Endothelial cell of umbilical vein (primary cell): ENCODE measurements around the gene RAB3GAP1. TPM values are rescaled to one million over a fixed set of nuclear protein-coding genes. Genes with fewer than 3 reads are reported as not detected.

Source experiments
- BruUV-seq: library from RNA; stranded (reverse); fragments of 400-500 nt; replicated peaks from 2 replicates; lab custom pipeline; 2021; lab: Mats Ljungman, UMichigan
- CTCF ChIA-PET: fragments of 300-600, 350-600 bp; sonication (Branson Sonifier 250); formaldehyde crosslinking; loops from one replicate; lab custom pipeline; 2021; ENCODE audit warnings: antibody characterized with exemption, inconsistent platforms; lab: Charles Lee
- POLR2A ChIA-PET: fragments of 300-600, 350-600 bp; sonication (Branson Sonifier 250); formaldehyde crosslinking; loops from one replicate; lab custom pipeline; 2021; ENCODE audit warnings: antibody characterized with exemption, inconsistent platforms; lab: Charles Lee
- DNase-seq: peaks from one replicate; pipeline ENCODE4 v3.0.0-alpha.2; 2011; ENCODE audit warnings: low read depth, low spot score
- FAIRE-seq: peaks from 2 replicates; lab custom pipeline; 2011; peaks lifted over from hg19 to GRCh38; lab: Jason Lieb, UNC
- H2AFZ ChIP-seq: 2 replicates; pipeline ENCODE4 v1.6.0; 2012; ENCODE audit warnings: low read depth, low read length, control low read depth, inconsistent platforms
- H3K27ac ChIP-seq: 2 replicates; pipeline ENCODE4 v1.5.1; 2011; ENCODE audit warnings: low read depth, mild to moderate bottlenecking, control low read depth, low read length, moderate library complexity; ENCODE audit not compliant: insufficient read depth
- H3K27me3 ChIP-seq, 2 experiments: 2 replicates each; pipeline versions ENCODE4 v1.6.0 to v1.6.1; 2011; ENCODE audit warnings: low read length in 2 of 2, mixed read lengths in 1 of 2; ENCODE audit not compliant: control insufficient read depth in 2 of 2, insufficient read depth in 2 of 2
- H3K36me3 ChIP-seq, 2 experiments: 2 replicates in 1 of 2; 3 replicates in 1 of 2; pipeline ENCODE4 v1.5.1; 2011; ENCODE audit warnings: low read length in 2 of 2, mild to moderate bottlenecking in 1 of 2, moderate library complexity in 1 of 2; ENCODE audit not compliant: control insufficient read depth in 2 of 2, insufficient read depth in 2 of 2; ENCODE audit errors: extremely low read depth in 1 of 2
- H3K4me1 ChIP-seq: 3 replicates; pipeline ENCODE4 v1.5.1; 2011; ENCODE audit warnings: mild to moderate bottlenecking, low read length; ENCODE audit not compliant: control insufficient read depth, insufficient read depth; ENCODE audit errors: extremely low read depth
- H3K4me2 ChIP-seq: 2 replicates; pipeline ENCODE4 v1.6.1; 2011; ENCODE audit warnings: low read length, control low read depth, mixed read lengths; ENCODE audit not compliant: insufficient read depth
- H3K4me3 ChIP-seq, 3 experiments: fragments of 200-600 bp in 1 of 3; sonication (generic), shearing (Covaris generic) in 1 of 3; replicated peaks in 1 of 3; 2 replicates each; pipeline ENCODE4 v1.5.1; 2011 to 2016; ENCODE audit warnings: control low read depth in 3 of 3, low read length in 3 of 3, mild to moderate bottlenecking in 2 of 3, inconsistent platforms in 1 of 3, low read depth in 1 of 3, moderate library complexity in 1 of 3; ENCODE audit not compliant: insufficient read depth in 1 of 3
- H3K79me2 ChIP-seq: 2 replicates; pipeline ENCODE4 v1.6.0; 2012; ENCODE audit warnings: low read length, inconsistent platforms; ENCODE audit not compliant: control insufficient read depth, insufficient read depth
- H3K9ac ChIP-seq: replicated peaks from 2 replicates; pipeline ENCODE3; 2011; ENCODE audit warnings: low read length, control low read depth; ENCODE audit not compliant: insufficient read depth; ENCODE audit errors: extremely low read depth
- H3K9me1 ChIP-seq: replicated peaks from 3 replicates; pipeline ENCODE4 v1.6.0; 2011; ENCODE audit warnings: mild to moderate bottlenecking, low read length; ENCODE audit not compliant: control insufficient read depth, insufficient read depth; ENCODE audit errors: extremely low read depth
- H3K9me3 ChIP-seq: replicated peaks from 2 replicates; pipeline ENCODE4 v1.5.1; 2012; ENCODE audit warnings: low read length, inconsistent platforms; ENCODE audit not compliant: control insufficient read depth, insufficient read depth
- H4K20me1 ChIP-seq: replicated peaks from 2 replicates; pipeline ENCODE3; 2011; ENCODE audit warnings: mild to moderate bottlenecking, low read length; ENCODE audit not compliant: control insufficient read depth, insufficient read depth; ENCODE audit errors: extremely low read depth
- EZH2 ChIP-seq: IDR thresholded peaks from 2 replicates; pipeline ENCODE4 v1.6.1; 2012; ENCODE audit warnings: borderline replicate concordance, low read depth, mild to moderate bottlenecking, moderate library complexity, low read length, inconsistent platforms; ENCODE audit not compliant: severe bottlenecking
- FOS ChIP-seq: IDR thresholded peaks from 2 replicates; pipeline ENCODE4 v1.6.1; 2011; ENCODE audit warnings: mild to moderate bottlenecking, low read length, moderate library complexity, borderline replicate concordance; ENCODE audit not compliant: insufficient read depth
- GATA2 ChIP-seq: IDR thresholded peaks from 2 replicates; pipeline ENCODE4 v1.7.0; 2011; ENCODE audit warnings: low read depth, mild to moderate bottlenecking, moderate library complexity, mixed read lengths, low read length; ENCODE audit not compliant: insufficient read length, insufficient read depth
- JUN ChIP-seq: IDR thresholded peaks from 2 replicates; pipeline ENCODE4 v1.6.1; 2011; ENCODE audit warnings: borderline replicate concordance, low read depth; ENCODE audit not compliant: insufficient read length, insufficient read depth
- MAX ChIP-seq: IDR thresholded peaks from 2 replicates; pipeline ENCODE4 v1.6.1; 2011; ENCODE audit not compliant: insufficient read depth, insufficient read length
- MYC ChIP-seq: IDR thresholded peaks from one replicate; pipeline ENCODE4 v1.6.1; 2011; ENCODE audit warnings: mild to moderate bottlenecking, low read depth, low read length
- POLR2A ChIP-seq: IDR thresholded peaks from 2 replicates; pipeline ENCODE4 v1.6.1; 2012; ENCODE audit warnings: low read depth, mild to moderate bottlenecking, control low read depth, low read length
- POLR2AphosphoS5 ChIP-seq: IDR thresholded peaks from 2 replicates; pipeline ENCODE4 v1.6.1; 2012; ENCODE audit warnings: low read depth, mild to moderate bottlenecking, control low read depth, low read length, moderate library complexity; ENCODE audit not compliant: insufficient read depth
- dilution Hi-C: fragments of 300-500 bp; cut with MboI; formaldehyde crosslinking; loops from one replicate; pipeline ENCODE4 v1.15.0; 2019; ENCODE audit warnings: low sequenced_read_pairs; ENCODE audit not compliant: extremely low pct_ligation_motif_present
- intact Hi-C: fragments of 100-400 bp; cut with micrococcal nuclease; formaldehyde crosslinking; loops from one replicate; pipeline ENCODE4 v1.10.0; 2022
- polyA plus RNA-seq, 4 experiments: library from polyadenylated mRNA; depleted of rRNA in 3 of 4; stranded (reverse) in 3 of 4; unstranded in 1 of 4; fragments of >200 nt; gene quantifications; 2 replicates each; pipeline versions ENCODE4 v1.2.1 to v1.2.3, GENCODE V29; 2011 to 2012; ENCODE audit warnings: missing spikeins in 1 of 4
- total RNA-seq: library from RNA; stranded (reverse); gene quantifications from 2 replicates; pipeline ENCODE4 v1.2.3, GENCODE V29; 2021
- TF ChIP-seq, protein P1 (sequence below), 2 donors: IDR thresholded peaks; 1 replicate in 1 of 2; 2 replicates in 1 of 2; pipeline ENCODE4 v1.5.1; 2011; ENCODE audit warnings: low read length in 2 of 2, mild to moderate bottlenecking in 2 of 2, moderate library complexity in 2 of 2, control low read depth in 1 of 2, inconsistent platforms in 1 of 2, low read depth in 1 of 2; ENCODE audit not compliant: insufficient read depth in 1 of 2; ENCODE audit errors: extremely low read depth in 1 of 2

RAB3GAP1 gene
- total and polyA plus RNA-seq, 2 donors (not counting 3 experiments of a cell fraction or from before 2014, with no cell fraction given): 14.9 to 39.5 TPM

- Histone ChIP-seq H3K9ac (no peak overlapping the region), H4K20me1 (no peaks in the 10 kb centered on the region), H3K4me3 (no peak overlapping the region), H3K4me1 (no peaks in the 10 kb centered on the region), H2AFZ (no peak overlapping the region), H3K4me2 (no peak overlapping the region), H3K9me1 (no peaks in the 10 kb centered on the region), H3K27ac (no peak overlapping the region), H3K27me3 (no peaks in the 10 kb centered on the region), H3K9me3 (no peaks in the 10 kb centered on the region), H3K36me3 (peaks cover 0 to 16% of the 10 kb centered on the region in 2 experiments), H3K79me2 (no peaks in the 10 kb centered on the region)
- no TSS peak for BruUV-seq
- ChIA-PET CTCF (interaction anchor here (1.1 kb wide), 1 partner anchor 534 kb away, joined by 3 read pairs; no protein-coding TSS in a partner anchor), POLR2A (no interaction called here)
- peak; percentile 4 for FAIRE-seq
- TF ChIP-seq GATA2 (no peak), POLR2AphosphoS5 (no peak), MYC (no peak), JUN (no peak), MAX (no peak), EZH2 (no peak), FOS (no peak), POLR2A (no peak)
- TF ChIP-seq, protein P1, sequence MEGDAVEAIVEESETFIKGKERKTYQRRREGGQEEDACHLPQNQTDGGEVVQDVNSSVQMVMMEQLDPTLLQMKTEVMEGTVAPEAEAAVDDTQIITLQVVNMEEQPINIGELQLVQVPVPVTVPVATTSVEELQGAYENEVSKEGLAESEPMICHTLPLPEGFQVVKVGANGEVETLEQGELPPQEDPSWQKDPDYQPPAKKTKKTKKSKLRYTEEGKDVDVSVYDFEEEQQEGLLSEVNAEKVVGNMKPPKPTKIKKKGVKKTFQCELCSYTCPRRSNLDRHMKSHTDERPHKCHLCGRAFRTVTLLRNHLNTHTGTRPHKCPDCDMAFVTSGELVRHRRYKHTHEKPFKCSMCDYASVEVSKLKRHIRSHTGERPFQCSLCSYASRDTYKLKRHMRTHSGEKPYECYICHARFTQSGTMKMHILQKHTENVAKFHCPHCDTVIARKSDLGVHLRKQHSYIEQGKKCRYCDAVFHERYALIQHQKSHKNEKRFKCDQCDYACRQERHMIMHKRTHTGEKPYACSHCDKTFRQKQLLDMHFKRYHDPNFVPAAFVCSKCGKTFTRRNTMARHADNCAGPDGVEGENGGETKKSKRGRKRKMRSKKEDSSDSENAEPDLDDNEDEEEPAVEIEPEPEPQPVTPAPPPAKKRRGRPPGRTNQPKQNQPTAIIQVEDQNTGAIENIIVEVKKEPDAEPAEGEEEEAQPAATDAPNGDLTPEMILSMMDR (IDR thresholded peaks at IDR 0.05; ENCODE audit: extremely low read depth in 1 of 2, insufficient read depth in 1 of 2, low read depth in 1 of 2, low read length in 2 of 2): no peak
- no peak for DNase-seq
- intact Hi-C loops: no loop called here
- dilution Hi-C loops: no loop called here
Measured at GRCh38 chr2:135175177-135175576, 123.1 kb downstream of the RAB3GAP1 start.
